A673 (cell line): ENCODE measurements around the gene PSMD3. TPM values are rescaled to one million over a fixed set of nuclear protein-coding genes. Genes with fewer than 3 reads are reported as not detected.

Experiments
- BruUV-seq: library from RNA; stranded (reverse); fragments of 400-500 nt; replicated peaks from 2 replicates; lab custom pipeline; 2021; lab: Mats Ljungman, UMichigan
- CTCF ChIA-PET: fragments of 300-600 bp; sonication (Branson Sonifier 250); formaldehyde crosslinking; loops from one replicate; lab custom pipeline; 2022; ENCODE audit warnings: antibody characterized with exemption; lab: Charles Lee
- POLR2A ChIA-PET: fragments of 300-600 bp; sonication (Branson Sonifier 250); formaldehyde crosslinking; loops from one replicate; lab custom pipeline; 2022; ENCODE audit warnings: antibody characterized with exemption; ENCODE audit not compliant: low non-redundant PET; lab: Charles Lee
- DNase-seq: peaks from one replicate; pipeline ENCODE4 v3.0.0-alpha.2; 2015; ENCODE audit warnings: low spot score
- H3K27ac ChIP-seq: fragments of 200-600 bp; sonication (generic); 2 replicates; pipeline ENCODE4 v1.5.1; 2016; ENCODE audit warnings: mixed run types, low read depth, mild to moderate bottlenecking, mixed read lengths, antibody characterized with exemption, low read length; ENCODE audit not compliant: poor library complexity, severe bottlenecking
- H3K27me3 ChIP-seq: fragments of 200-600 bp; sonication (generic); replicated peaks from 2 replicates; pipeline ENCODE4 v1.6.1; 2017; ENCODE audit warnings: mixed run types, low read depth, mild to moderate bottlenecking, mixed read lengths, antibody characterized with exemption, low read length; ENCODE audit not compliant: insufficient read depth, poor library complexity
- H3K36me3 ChIP-seq: fragments of 200-600 bp; sonication (generic); 2 replicates; pipeline ENCODE4 v1.6.1; 2016; ENCODE audit warnings: mixed run types, mild to moderate bottlenecking, mixed read lengths, antibody characterized with exemption, low read length; ENCODE audit not compliant: insufficient read depth, poor library complexity, severe bottlenecking
- H3K4me1 ChIP-seq: fragments of 200-600 bp; sonication (generic); 2 replicates; pipeline ENCODE4 v1.6.1; 2017; ENCODE audit warnings: mixed run types, mild to moderate bottlenecking, mixed read lengths, antibody characterized with exemption, low read length; ENCODE audit not compliant: insufficient read depth, poor library complexity, severe bottlenecking
- H3K4me3 ChIP-seq: fragments of 200-600 bp; sonication (generic); 2 replicates; pipeline ENCODE4 v1.5.1; 2016; ENCODE audit warnings: low read depth, mixed run types, mild to moderate bottlenecking, mixed read lengths, low read length; ENCODE audit not compliant: poor library complexity, severe bottlenecking
- H3K9me3 ChIP-seq: fragments of 200-600 bp; sonication (generic); 2 replicates; pipeline ENCODE4 v1.6.1; 2016; ENCODE audit warnings: mixed run types, low read depth, mild to moderate bottlenecking, mixed read lengths, antibody characterized with exemption, low read length; ENCODE audit not compliant: poor library complexity, severe bottlenecking
- CTCF ChIP-seq: fragments of 300-800, 200-600 bp; sonication (generic); conservative IDR thresholded peaks from 2 replicates; pipeline ENCODE4 v1.5.1; 2017; ENCODE audit warnings: low read depth, mild to moderate bottlenecking, antibody characterized with exemption, low read length, moderate library complexity, mixed read lengths
- EZH2 ChIP-seq: fragments of 200-600 bp; sonication (generic); IDR thresholded peaks from 2 replicates; pipeline ENCODE4 v1.6.1; 2017; ENCODE audit warnings: borderline replicate concordance, low read depth, mild to moderate bottlenecking, mixed read lengths, antibody characterized with exemption, low read length; ENCODE audit not compliant: poor library complexity, severe bottlenecking
- intact Hi-C: fragments of 100-400 bp; cut with micrococcal nuclease; formaldehyde crosslinking; loops from one replicate; pipeline ENCODE4 v1.10.0; 2022; ENCODE audit not compliant: unreplicated experiment
- total RNA-seq: library from RNA; stranded (reverse); gene quantifications from 2 replicates; pipeline ENCODE4 v1.2.3, GENCODE V29; 2021

Gene PSMD3
- total RNA-seq, 1 experiment from 2014 or later = 161 TPM

- CTCF ChIA-PET = interaction anchor here (0.6 kb wide), 1 partner anchor 329 kb away, joined by 3 read pairs; no protein-coding TSS in a partner anchor
- TF ChIP-seq CTCF (no peak), EZH2 (no peak)
- Histone ChIP-seq H3K4me3 (no peak overlapping the region), H3K27ac (no peak overlapping the region), H3K9me3 (no peaks in the 10 kb centered on the region), H3K27me3 (no peaks in the 10 kb centered on the region), H3K4me1 (no peaks in the 10 kb centered on the region), H3K36me3 (no peaks in the 10 kb centered on the region)
- no TSS peak for BruUV-seq
- intact Hi-C loops = no loop called here
- POLR2A ChIA-PET = no interaction called here
- DNase-seq = no peak
These were observed 7.1 kb upstream of the PSMD3 start for GRCh38 chr17:39973496-39973895.

- Histone ChIP-seq H3K4me1 (no peaks in the 10 kb centered on the region), H3K27me3 (no peaks in the 10 kb centered on the region), H3K4me3 (no peak overlapping the region), H3K36me3 (no peaks in the 10 kb centered on the region), H3K9me3 (no peaks in the 10 kb centered on the region), H3K27ac (no peak overlapping the region)
- intact Hi-C loops = no loop called here
- ChIA-PET POLR2A (no interaction called here), CTCF (no interaction called here)
- TF ChIP-seq EZH2 (no peak), CTCF (no peak)
- no peak for DNase-seq
- BruUV-seq = no TSS peak
These were observed 6.2 kb upstream of the PSMD3 start for GRCh38 chr17:39974433-39974832.

- intact Hi-C loops = no loop called here
- Histone ChIP-seq H3K4me1 (no peaks in the 10 kb centered on the region), H3K9me3 (no peaks in the 10 kb centered on the region), H3K27ac (no peak overlapping the region), H3K27me3 (no peaks in the 10 kb centered on the region), H3K36me3 (no peaks in the 10 kb centered on the region), H3K4me3 (no peak overlapping the region)
- no TSS peak for BruUV-seq
- POLR2A ChIA-PET = no interaction called here
- CTCF ChIA-PET = no interaction called here
- TF ChIP-seq EZH2 (no peak), CTCF (no peak)
- no peak for DNase-seq
These were observed 4.8 kb upstream of the PSMD3 start for GRCh38 chr17:39975801-39976200.
